NOMO-1 treated with dmso at 0.1 percent for 144 hours (cell line): Measurements from ENCODE around the gene CYTH4.
A peak's percentile ranks its signal among the peaks of the same experiment; 100 is the strongest.
"Not testable (repeated sequence)": the region's sequence is repeated elsewhere in the genome, so short reads cannot be mapped to it uniquely, and the experiment has no call there.

ENCODE experiments used
- DNase-seq: peaks from one replicate; lab custom pipeline; 2025; ENCODE audit not compliant: unreplicated experiment; lab: John Stamatoyannopoulos, UW

The CYTH4 gene

GRCh38 chr22:37325039-37325395 lies 42.7 kb downstream of the CYTH4 start:
- DNase-seq = no peak

GRCh38 chr22:37326726-37327125 lies 44.4 kb downstream of the CYTH4 start:
- no peak for DNase-seq

GRCh38 chr22:37328017-37328416 lies 45.7 kb downstream of the CYTH4 start:
- no peak for DNase-seq

GRCh38 chr22:37328538-37329237 lies 46.4 kb downstream of the CYTH4 start:
- DNase-seq = not testable (repeated sequence)

GRCh38 chr22:37329238-37330140 lies 47.2 kb downstream of the CYTH4 start:
- DNase-seq = no peak

GRCh38 chr22:37330200-37331033 lies 48.1 kb downstream of the CYTH4 start:
- peak; percentile 77 for DNase-seq

- no peak for DNase-seq
Measured at GRCh38 chr22:37331034-37331428, 48.7 kb downstream of the CYTH4 start.

GRCh38 chr22:37331856-37332536 lies 49.7 kb downstream of the CYTH4 start:
- no peak for DNase-seq

GRCh38 chr22:37333724-37334460 lies 51.6 kb downstream of the CYTH4 start:
- no peak for DNase-seq

GRCh38 chr22:37334461-37334858 lies 52.2 kb downstream of the CYTH4 start:
- DNase-seq = no peak

GRCh38 chr22:37334859-37335805 lies 52.8 kb downstream of the CYTH4 start:
- no peak for DNase-seq

GRCh38 chr22:37335806-37336199 lies 53.5 kb downstream of the CYTH4 start:
- no peak for DNase-seq

- no peak for DNase-seq
Measured at GRCh38 chr22:37336579-37336978, 54.3 kb downstream of the CYTH4 start.

GRCh38 chr22:37337204-37337943 lies 55.1 kb downstream of the CYTH4 start:
- no peak for DNase-seq

GRCh38 chr22:37338539-37339246 lies 56.4 kb downstream of the CYTH4 start:
- DNase-seq = no peak

- no peak for DNase-seq
Measured at GRCh38 chr22:37340331-37341262, 58.3 kb downstream of the CYTH4 start.

GRCh38 chr22:37342065-37342464 lies 59.8 kb downstream of the CYTH4 start:
- DNase-seq = no peak
